H1 (cell line): ENCODE results near the gene RMRP. TPM values are rescaled to one million over a fixed set of nuclear protein-coding genes. Genes with fewer than 3 reads are reported as not detected.

Source experiments
- BACH1 ChIP-seq: IDR thresholded peaks from 2 replicates; pipeline ENCODE4 v1.6.1; 2012; ENCODE audit warnings: low read length, improper control_type of control experiment
- BCL11A ChIP-seq, 2 experiments: IDR thresholded peaks; one replicate each; pipeline ENCODE4 v1.6.1; 2011; ENCODE audit warnings: low read depth in 2 of 2, low read length in 2 of 2, mild to moderate bottlenecking in 2 of 2
- BRCA1 ChIP-seq: IDR thresholded peaks from 2 replicates; pipeline ENCODE4 v1.6.1; 2012; ENCODE audit warnings: low read depth, low read length, improper control_type of control experiment
- CBX5 ChIP-seq: fragments of 300-800, 300-1000 bp; sonication (generic); IDR thresholded peaks from 2 replicates; pipeline ENCODE4 v1.7.1; 2016; ENCODE audit warnings: antibody characterized with exemption, low read length, low read depth
- CBX8 ChIP-seq: fragments of 300-800, 300-1000 bp; sonication (generic); IDR thresholded peaks from 2 replicates; pipeline ENCODE4 v1.7.1; 2016; ENCODE audit warnings: low read depth, low read length, borderline replicate concordance
- CEBPB ChIP-seq: IDR thresholded peaks from 2 replicates; pipeline ENCODE4 v1.6.1; 2012; ENCODE audit warnings: low read depth, low read length
- CREB1 ChIP-seq: IDR thresholded peaks from 2 replicates; pipeline ENCODE4 v1.6.1; 2012; ENCODE audit warnings: inconsistent platforms
- EZH2 ChIP-seq: fragments of 200-600 bp; sonication (generic); IDR thresholded peaks from 2 replicates; pipeline ENCODE4 v1.7.1; 2012; ENCODE audit warnings: low read depth, mild to moderate bottlenecking, moderate library complexity, low read length, inconsistent platforms; ENCODE audit not compliant: severe bottlenecking
- GTF2F1 ChIP-seq: IDR thresholded peaks from 2 replicates; pipeline ENCODE4 v1.6.1; 2012; ENCODE audit warnings: low read depth, low read length, improper control_type of control experiment, borderline replicate concordance
- HDAC6 ChIP-seq: IDR thresholded peaks from one replicate; pipeline ENCODE4 v1.7.1; 2012; ENCODE audit warnings: low read depth, mild to moderate bottlenecking, inconsistent platforms, low read length, moderate library complexity
- JUN ChIP-seq: IDR thresholded peaks from 2 replicates; pipeline ENCODE4 v1.6.1; 2011; ENCODE audit warnings: low read depth, mild to moderate bottlenecking, improper control_type of control experiment, low read length
- KDM5A ChIP-seq: fragments of 200-600 bp; IDR thresholded peaks from 2 replicates; pipeline ENCODE4 v1.7.1; 2012; ENCODE audit warnings: mild to moderate bottlenecking, low read length, inconsistent platforms, mixed read lengths
- MAFK ChIP-seq: IDR thresholded peaks from 2 replicates; pipeline ENCODE4 v1.6.1; 2012; ENCODE audit warnings: low read depth, mild to moderate bottlenecking, improper control_type of control experiment, low read length
- NRF1 ChIP-seq: IDR thresholded peaks from 2 replicates; pipeline ENCODE4 v1.6.1; 2011; ENCODE audit warnings: mild to moderate bottlenecking, low read depth, low read length, improper control_type of control experiment
- PHF8 ChIP-seq: fragments of 200-600 bp; sonication (generic); conservative IDR thresholded peaks from 2 replicates; pipeline ENCODE4 v1.7.1; 2012; ENCODE audit warnings: low read depth, mild to moderate bottlenecking, inconsistent platforms, low read length, moderate library complexity
- RFX5 ChIP-seq: IDR thresholded peaks from 2 replicates; pipeline ENCODE4 v1.6.1; 2011; ENCODE audit warnings: low read depth, low read length, improper control_type of control experiment, borderline replicate concordance
- SIRT6 ChIP-seq: IDR thresholded peaks from one replicate; pipeline ENCODE4 v1.7.1; 2012; ENCODE audit warnings: low read length, inconsistent platforms
- SRF ChIP-seq: IDR thresholded peaks from 2 replicates; pipeline ENCODE4 v1.6.1; 2011; ENCODE audit warnings: mild to moderate bottlenecking, low read depth, low read length, moderate library complexity
- SUZ12 ChIP-seq: fragments of 200-600 bp; sonication (generic); IDR thresholded peaks from 2 replicates; pipeline ENCODE4 v1.6.1; 2012; ENCODE audit warnings: mild to moderate bottlenecking, inconsistent platforms, low read length, moderate library complexity, mixed read lengths
- TAF1 ChIP-seq: IDR thresholded peaks from 2 replicates; pipeline ENCODE4 v1.6.1; 2011; ENCODE audit warnings: mild to moderate bottlenecking, low read depth, low read length
- TCF12 ChIP-seq: IDR thresholded peaks from 2 replicates; pipeline ENCODE4 v1.6.1; 2011; ENCODE audit warnings: low read depth, mild to moderate bottlenecking, low read length
- YY1 ChIP-seq: IDR thresholded peaks from 2 replicates; pipeline ENCODE4 v1.6.1; 2011; ENCODE audit warnings: low read depth, mild to moderate bottlenecking, low read length
- polyA plus RNA-seq, 7 experiments: library from polyadenylated mRNA; depleted of rRNA in 3 of 7; stranded (reverse) in 5 of 7; unstranded in 2 of 7; fragments of >200 nt in 5 of 7; fragments of 200-250 nt in 2 of 7; gene quantifications; 1 replicate in 5 of 7; 2 replicates in 1 of 7; 4 replicates in 1 of 7; pipeline versions ENCODE4 v1.2.1 to v1.2.3, GENCODE V29; 2011 to 2013; ENCODE audit warnings: missing spikeins in 2 of 7, mixed read lengths in 2 of 7
- total RNA-seq: library from RNA; stranded (reverse); fragmentation: NEBNext Ultra II Directional; extraction: Animal tissue kit (Norgen Biotek cat#: 25700); gene quantifications from 2 replicates; pipeline ENCODE4 v1.2.1, GENCODE V29; 2021
- TF ChIP-seq, protein P1 (sequence below): IDR thresholded peaks from 2 replicates; pipeline ENCODE4 v1.6.1; 2012; ENCODE audit warnings: inconsistent platforms
- TF ChIP-seq, protein P2 (sequence below), 3 experiments: IDR thresholded peaks; 1 replicate in 2 of 3; 2 replicates in 1 of 3; pipeline versions ENCODE4 v1.5.1 to v1.6.1; 2011; ENCODE audit warnings: low read length in 3 of 3, mild to moderate bottlenecking in 3 of 3, inconsistent platforms in 2 of 3, low read depth in 1 of 3, moderate library complexity in 1 of 3; ENCODE audit not compliant: insufficient read depth in 1 of 3; ENCODE audit errors: control extremely low read depth in 1 of 3

RMRP gene
- total and polyA plus RNA-seq, 2 of the 8 experiments (the other 6 are each of a cell fraction or from before 2014, with no cell fraction given), result 169 to 14,987 TPM

DNA sequence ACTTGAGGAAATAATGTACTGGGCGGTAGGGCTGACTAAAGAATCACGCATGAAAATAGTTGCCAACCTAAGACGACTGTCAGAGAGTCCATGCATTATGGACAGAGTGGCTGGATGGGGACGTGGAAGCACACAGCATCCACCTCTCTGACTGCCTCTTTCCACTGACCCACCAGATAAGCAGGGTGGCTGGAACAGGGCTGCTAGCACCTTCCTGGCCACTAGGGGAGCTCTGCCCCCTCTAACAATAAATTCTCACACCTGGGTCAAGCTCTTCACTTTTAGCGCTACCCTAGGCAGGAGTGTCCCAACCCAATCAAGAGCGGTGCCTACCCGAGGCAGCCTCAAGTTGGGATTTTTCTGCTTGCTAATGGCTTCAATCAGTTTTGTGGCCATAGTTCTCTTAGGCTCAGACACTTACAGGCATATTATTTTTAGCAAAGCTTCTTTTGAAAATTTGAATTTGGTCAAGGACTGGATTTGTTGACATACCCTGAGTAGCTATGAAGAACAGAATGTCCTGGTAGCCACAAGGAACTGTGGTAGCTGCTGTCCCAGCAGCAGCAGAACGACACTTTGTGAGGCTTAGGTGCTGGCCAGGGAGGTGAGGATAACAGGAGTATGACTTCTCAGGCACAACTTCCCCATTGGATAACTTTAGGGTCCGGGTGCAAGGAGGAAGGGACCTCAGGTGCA lies 38.8 kb upstream of the RMRP start (continued):
- TF ChIP-seq BRCA1, result no peak
- no peak for TF ChIP-seq GTF2F1
- TF ChIP-seq CBX5, result no peak
- no peak for TF ChIP-seq YY1
- 0 out of 2 replicates have a peak, but pooled peaks have one; percentile 29 for TF ChIP-seq TAF1
- TF ChIP-seq TCF12, result no peak
- no peak for TF ChIP-seq SIRT6
- no peak for TF ChIP-seq JUN
- TF ChIP-seq, protein P1, sequence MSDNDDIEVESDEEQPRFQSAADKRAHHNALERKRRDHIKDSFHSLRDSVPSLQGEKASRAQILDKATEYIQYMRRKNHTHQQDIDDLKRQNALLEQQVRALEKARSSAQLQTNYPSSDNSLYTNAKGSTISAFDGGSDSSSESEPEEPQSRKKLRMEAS, result no peak
- no peak for TF ChIP-seq BACH1
- no peak for TF ChIP-seq PHF8
- no peak for TF ChIP-seq RFX5
- TF ChIP-seq, protein P2, sequence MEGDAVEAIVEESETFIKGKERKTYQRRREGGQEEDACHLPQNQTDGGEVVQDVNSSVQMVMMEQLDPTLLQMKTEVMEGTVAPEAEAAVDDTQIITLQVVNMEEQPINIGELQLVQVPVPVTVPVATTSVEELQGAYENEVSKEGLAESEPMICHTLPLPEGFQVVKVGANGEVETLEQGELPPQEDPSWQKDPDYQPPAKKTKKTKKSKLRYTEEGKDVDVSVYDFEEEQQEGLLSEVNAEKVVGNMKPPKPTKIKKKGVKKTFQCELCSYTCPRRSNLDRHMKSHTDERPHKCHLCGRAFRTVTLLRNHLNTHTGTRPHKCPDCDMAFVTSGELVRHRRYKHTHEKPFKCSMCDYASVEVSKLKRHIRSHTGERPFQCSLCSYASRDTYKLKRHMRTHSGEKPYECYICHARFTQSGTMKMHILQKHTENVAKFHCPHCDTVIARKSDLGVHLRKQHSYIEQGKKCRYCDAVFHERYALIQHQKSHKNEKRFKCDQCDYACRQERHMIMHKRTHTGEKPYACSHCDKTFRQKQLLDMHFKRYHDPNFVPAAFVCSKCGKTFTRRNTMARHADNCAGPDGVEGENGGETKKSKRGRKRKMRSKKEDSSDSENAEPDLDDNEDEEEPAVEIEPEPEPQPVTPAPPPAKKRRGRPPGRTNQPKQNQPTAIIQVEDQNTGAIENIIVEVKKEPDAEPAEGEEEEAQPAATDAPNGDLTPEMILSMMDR (IDR thresholded peaks at IDR 0.05; ENCODE audit: control extremely low read depth in 1 of 3, insufficient read depth in 1 of 3, low read depth in 1 of 3, low read length in 3 of 3), result peak; percentile 85 to 97 (median 95)
- TF ChIP-seq NRF1, result no peak
- TF ChIP-seq KDM5A, result no peak
- TF ChIP-seq SRF, result no peak
- no peak for TF ChIP-seq CEBPB
- TF ChIP-seq HDAC6, result no peak
- TF ChIP-seq MAFK, result no peak
- no peak for TF ChIP-seq CBX8
- TF ChIP-seq BCL11A (IDR thresholded peaks at IDR 0.05; ENCODE audit: low read depth in 2 of 2, low read length in 2 of 2), result no peak
- TF ChIP-seq SUZ12, result no peak
- TF ChIP-seq EZH2, result no peak
- TF ChIP-seq CREB1, result no peak
- TF ChIP-seq, all 59 proteins: peak for 4
